Measurements from ENCODE around the gene ATXN1. TPM values are rescaled to one million over a fixed set of nuclear protein-coding genes. Genes with fewer than 3 reads are reported as not detected.

The ATXN1 gene
- polyA plus RNA-seq, 1 donor from 2014 or later: 28.2 TPM

DNA sequence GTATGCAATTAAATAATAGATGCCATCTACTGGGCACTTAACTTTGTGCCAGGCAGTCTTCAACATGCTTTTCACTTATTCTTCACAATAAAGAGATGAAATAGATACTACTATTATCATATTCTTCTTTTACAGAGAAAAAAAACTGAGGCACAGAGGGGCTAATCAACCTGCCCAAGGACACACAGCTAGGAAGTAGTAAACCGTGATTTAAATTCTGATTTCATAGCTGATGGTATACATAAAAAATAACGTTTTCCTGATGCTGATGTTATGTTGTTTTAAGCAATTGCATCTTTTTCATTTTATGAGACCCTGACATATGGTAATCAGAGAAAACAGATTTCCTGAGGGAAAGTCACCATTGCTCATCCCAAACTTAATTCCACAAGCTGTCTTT lies 45.1 kb upstream of the ATXN1 start:
- Histone ChIP-seq H3K9me2 (ENCODE audit: insufficient read depth, low read length) (no peaks in the 10 kb centered on the region), H3K9ac (ENCODE audit: low read length) (peak overlapping the region; percentile 96), H3K4me3 (ENCODE audit: low read length) (peak overlapping the region; percentile 68), H3K4me2 (ENCODE audit: low read length) (no peak overlapping the region), H2AFZ (ENCODE audit: low read depth, low read length) (no peak overlapping the region), H3F3A (ENCODE audit: insufficient read depth, low read length, poor library complexity, severe bottlenecking) (peaks cover 3% of the 10 kb centered on the region), H3K79me2 (replicated peaks; ENCODE audit: insufficient read depth, low read length) (no peaks in the 10 kb centered on the region), H3K9me3 (ENCODE audit: low read length) (peaks cover 11% of the 10 kb centered on the region), H3K36me3 (ENCODE audit: insufficient read depth, low read length) (no peaks in the 10 kb centered on the region), H4K20me1 (ENCODE audit: insufficient read depth) (no peaks in the 10 kb centered on the region), H3K27me3 (ENCODE audit: insufficient read depth, low read depth, low read length) (no peaks in the 10 kb centered on the region), H3K27ac (ENCODE audit: low read length) (peak overlapping the region; percentile 99)
- TF ChIP-seq POLR2AphosphoS5 (IDR thresholded peaks at IDR 0.05) (no peak), EZH2 (IDR thresholded peaks at IDR 0.05; ENCODE audit: borderline replicate concordance, insufficient read depth, low read length, poor library complexity, severe bottlenecking) (no peak), SMC3 (conservative IDR thresholded peaks at IDR 0.05; ENCODE audit: poor library complexity) (no peak), RAD21 (conservative IDR thresholded peaks at IDR 0.05) (no peak), TAF1 (IDR thresholded peaks at IDR 0.05; ENCODE audit: low read depth) (no peak), MXI1 (conservative IDR thresholded peaks at IDR 0.05; ENCODE audit: poor library complexity, severe bottlenecking) (no peak), EP300 (conservative IDR thresholded peaks at IDR 0.05; ENCODE audit: poor library complexity, severe bottlenecking) (no peak)
- TF ChIP-seq, protein P1, sequence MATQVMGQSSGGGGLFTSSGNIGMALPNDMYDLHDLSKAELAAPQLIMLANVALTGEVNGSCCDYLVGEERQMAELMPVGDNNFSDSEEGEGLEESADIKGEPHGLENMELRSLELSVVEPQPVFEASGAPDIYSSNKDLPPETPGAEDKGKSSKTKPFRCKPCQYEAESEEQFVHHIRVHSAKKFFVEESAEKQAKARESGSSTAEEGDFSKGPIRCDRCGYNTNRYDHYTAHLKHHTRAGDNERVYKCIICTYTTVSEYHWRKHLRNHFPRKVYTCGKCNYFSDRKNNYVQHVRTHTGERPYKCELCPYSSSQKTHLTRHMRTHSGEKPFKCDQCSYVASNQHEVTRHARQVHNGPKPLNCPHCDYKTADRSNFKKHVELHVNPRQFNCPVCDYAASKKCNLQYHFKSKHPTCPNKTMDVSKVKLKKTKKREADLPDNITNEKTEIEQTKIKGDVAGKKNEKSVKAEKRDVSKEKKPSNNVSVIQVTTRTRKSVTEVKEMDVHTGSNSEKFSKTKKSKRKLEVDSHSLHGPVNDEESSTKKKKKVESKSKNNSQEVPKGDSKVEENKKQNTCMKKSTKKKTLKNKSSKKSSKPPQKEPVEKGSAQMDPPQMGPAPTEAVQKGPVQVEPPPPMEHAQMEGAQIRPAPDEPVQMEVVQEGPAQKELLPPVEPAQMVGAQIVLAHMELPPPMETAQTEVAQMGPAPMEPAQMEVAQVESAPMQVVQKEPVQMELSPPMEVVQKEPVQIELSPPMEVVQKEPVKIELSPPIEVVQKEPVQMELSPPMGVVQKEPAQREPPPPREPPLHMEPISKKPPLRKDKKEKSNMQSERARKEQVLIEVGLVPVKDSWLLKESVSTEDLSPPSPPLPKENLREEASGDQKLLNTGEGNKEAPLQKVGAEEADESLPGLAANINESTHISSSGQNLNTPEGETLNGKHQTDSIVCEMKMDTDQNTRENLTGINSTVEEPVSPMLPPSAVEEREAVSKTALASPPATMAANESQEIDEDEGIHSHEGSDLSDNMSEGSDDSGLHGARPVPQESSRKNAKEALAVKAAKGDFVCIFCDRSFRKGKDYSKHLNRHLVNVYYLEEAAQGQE (IDR thresholded peaks at IDR 0.05; ENCODE audit: borderline replicate concordance): no peak
- TF ChIP-seq, protein P2, sequence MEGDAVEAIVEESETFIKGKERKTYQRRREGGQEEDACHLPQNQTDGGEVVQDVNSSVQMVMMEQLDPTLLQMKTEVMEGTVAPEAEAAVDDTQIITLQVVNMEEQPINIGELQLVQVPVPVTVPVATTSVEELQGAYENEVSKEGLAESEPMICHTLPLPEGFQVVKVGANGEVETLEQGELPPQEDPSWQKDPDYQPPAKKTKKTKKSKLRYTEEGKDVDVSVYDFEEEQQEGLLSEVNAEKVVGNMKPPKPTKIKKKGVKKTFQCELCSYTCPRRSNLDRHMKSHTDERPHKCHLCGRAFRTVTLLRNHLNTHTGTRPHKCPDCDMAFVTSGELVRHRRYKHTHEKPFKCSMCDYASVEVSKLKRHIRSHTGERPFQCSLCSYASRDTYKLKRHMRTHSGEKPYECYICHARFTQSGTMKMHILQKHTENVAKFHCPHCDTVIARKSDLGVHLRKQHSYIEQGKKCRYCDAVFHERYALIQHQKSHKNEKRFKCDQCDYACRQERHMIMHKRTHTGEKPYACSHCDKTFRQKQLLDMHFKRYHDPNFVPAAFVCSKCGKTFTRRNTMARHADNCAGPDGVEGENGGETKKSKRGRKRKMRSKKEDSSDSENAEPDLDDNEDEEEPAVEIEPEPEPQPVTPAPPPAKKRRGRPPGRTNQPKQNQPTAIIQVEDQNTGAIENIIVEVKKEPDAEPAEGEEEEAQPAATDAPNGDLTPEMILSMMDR (IDR thresholded peaks at IDR 0.05; ENCODE audit: poor library complexity, severe bottlenecking): no peak

DNA sequence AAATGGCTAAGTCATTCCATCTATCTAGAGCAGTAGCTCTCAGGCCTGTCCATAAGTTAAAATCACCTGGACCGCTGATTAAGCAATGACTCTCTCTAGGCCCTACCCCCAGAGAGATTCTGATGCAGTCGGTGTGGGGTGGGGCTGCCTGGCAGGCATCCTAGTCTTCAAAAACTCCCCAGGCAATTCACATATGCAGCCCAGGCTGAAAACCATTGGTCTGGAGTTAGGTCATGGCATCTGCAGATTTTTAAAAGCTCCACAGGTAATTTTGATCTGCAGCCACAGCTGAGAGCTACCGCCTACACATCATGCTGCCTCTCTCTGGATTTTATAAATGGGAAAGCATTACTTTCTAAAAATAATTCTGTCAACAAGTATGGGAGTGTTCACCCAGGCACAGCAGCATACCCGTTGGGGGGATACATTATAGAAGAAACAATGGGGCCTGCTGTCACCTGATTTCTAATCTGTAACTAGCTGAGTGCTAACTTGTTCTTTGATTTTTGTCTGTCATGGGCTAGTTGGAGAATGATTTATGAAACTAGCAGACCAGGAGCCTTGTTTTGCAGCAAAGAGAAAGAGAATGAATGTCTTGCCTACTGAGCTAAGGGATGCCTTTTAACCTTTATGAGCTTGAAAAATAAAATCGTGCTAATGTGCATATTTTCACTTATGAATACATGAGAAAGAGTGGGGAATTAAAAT lies 44.1 kb upstream of the ATXN1 start:
- Histone ChIP-seq H3K9ac (ENCODE audit: low read length) (peak overlapping the region; percentile 96), H3K4me3 (ENCODE audit: low read length) (peak overlapping the region; percentile 68), H3K79me2 (replicated peaks; ENCODE audit: insufficient read depth, low read length) (no peaks in the 10 kb centered on the region), H3K9me2 (ENCODE audit: insufficient read depth, low read length) (no peaks in the 10 kb centered on the region), H3K4me2 (ENCODE audit: low read length) (peak overlapping the region; percentile 60), H2AFZ (ENCODE audit: low read depth, low read length) (peak overlapping the region; percentile 2), H3K27ac (ENCODE audit: low read length) (peak overlapping the region; percentile 99), H3F3A (ENCODE audit: insufficient read depth, low read length, poor library complexity, severe bottlenecking) (peaks cover 3% of the 10 kb centered on the region), H3K27me3 (ENCODE audit: insufficient read depth, low read depth, low read length) (no peaks in the 10 kb centered on the region), H3K36me3 (ENCODE audit: insufficient read depth, low read length) (no peaks in the 10 kb centered on the region), H4K20me1 (ENCODE audit: insufficient read depth) (no peaks in the 10 kb centered on the region), H3K9me3 (ENCODE audit: low read length) (peaks cover 11% of the 10 kb centered on the region)
- TF ChIP-seq TAF1 (IDR thresholded peaks at IDR 0.05; ENCODE audit: low read depth): no peak
- TF ChIP-seq EP300 (conservative IDR thresholded peaks at IDR 0.05; ENCODE audit: poor library complexity, severe bottlenecking): peak; percentile 12
- peak; percentile 29 for TF ChIP-seq POLR2AphosphoS5 (IDR thresholded peaks at IDR 0.05)

Data from neural cell (in vitro differentiated cells).